ENCODE measurements around the gene SORCS2. TPM values are rescaled to one million over a fixed set of nuclear protein-coding genes. Genes with fewer than 3 reads are reported as not detected.

The SORCS2 gene
- total RNA-seq, 1 experiment from 2014 or later: 0.15 TPM

GRCh38 chr4:7469023-7469422 lies 276.7 kb downstream of the SORCS2 start:
- intact Hi-C loops (cut with micrococcal nuclease; ENCODE audit: unreplicated experiment) (no loop called here), in situ Hi-C loops (cut with HindIII; ENCODE audit: low pct_unique_long_range_greater_than_20kb, low sequenced_read_pairs) (no loop called here)
- H3K9me3 ChIP-seq (ENCODE audit: control insufficient read depth, insufficient read depth, low read depth, low read length): no peaks in the 10 kb centered on the region
- no peaks in the 10 kb centered on the region for H3K27me3 ChIP-seq (ENCODE audit: control insufficient read depth, insufficient read depth, low read length)
- ChIA-PET CTCF (no interaction called here), POLR2A (no interaction called here)
- no peak for DNase-seq (ENCODE audit: low read depth, low spot score)
- H3K4me3 ChIP-seq (ENCODE audit: low read depth in 2 of 2, low read length in 2 of 2): no peak overlapping the region
- H3K36me3 ChIP-seq (ENCODE audit: control insufficient read depth, insufficient read depth, low read length): no peaks in the 10 kb centered on the region
- no peak for TF ChIP-seq REST (IDR thresholded peaks at IDR 0.05; ENCODE audit: insufficient read depth in 1 of 2, low read depth in 2 of 2, low read length in 1 of 2)
- no peak for TF ChIP-seq TCF7L2 (IDR thresholded peaks at IDR 0.05; ENCODE audit: low read depth, low read length)
- TF ChIP-seq SIN3A (IDR thresholded peaks at IDR 0.05; ENCODE audit: borderline replicate concordance, insufficient read depth, low read depth, low read length): no peak
- TF ChIP-seq, protein P1, sequence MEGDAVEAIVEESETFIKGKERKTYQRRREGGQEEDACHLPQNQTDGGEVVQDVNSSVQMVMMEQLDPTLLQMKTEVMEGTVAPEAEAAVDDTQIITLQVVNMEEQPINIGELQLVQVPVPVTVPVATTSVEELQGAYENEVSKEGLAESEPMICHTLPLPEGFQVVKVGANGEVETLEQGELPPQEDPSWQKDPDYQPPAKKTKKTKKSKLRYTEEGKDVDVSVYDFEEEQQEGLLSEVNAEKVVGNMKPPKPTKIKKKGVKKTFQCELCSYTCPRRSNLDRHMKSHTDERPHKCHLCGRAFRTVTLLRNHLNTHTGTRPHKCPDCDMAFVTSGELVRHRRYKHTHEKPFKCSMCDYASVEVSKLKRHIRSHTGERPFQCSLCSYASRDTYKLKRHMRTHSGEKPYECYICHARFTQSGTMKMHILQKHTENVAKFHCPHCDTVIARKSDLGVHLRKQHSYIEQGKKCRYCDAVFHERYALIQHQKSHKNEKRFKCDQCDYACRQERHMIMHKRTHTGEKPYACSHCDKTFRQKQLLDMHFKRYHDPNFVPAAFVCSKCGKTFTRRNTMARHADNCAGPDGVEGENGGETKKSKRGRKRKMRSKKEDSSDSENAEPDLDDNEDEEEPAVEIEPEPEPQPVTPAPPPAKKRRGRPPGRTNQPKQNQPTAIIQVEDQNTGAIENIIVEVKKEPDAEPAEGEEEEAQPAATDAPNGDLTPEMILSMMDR (IDR thresholded peaks at IDR 0.05): no peak
- no peak for TF ChIP-seq POLR2AphosphoS5 (IDR thresholded peaks at IDR 0.05; ENCODE audit: low read depth, low read length)
- H3K4me1 ChIP-seq (ENCODE audit: control insufficient read depth, insufficient read depth, low read length): no peaks in the 10 kb centered on the region
- H3K27ac ChIP-seq (ENCODE audit: low read length): no peak overlapping the region
- no peak for ATAC-seq
- no TSS peak for BruUV-seq (replicated peaks)

GRCh38 chr4:7470111-7470510 lies 277.8 kb downstream of the SORCS2 start:
- no peaks in the 10 kb centered on the region for H3K9me3 ChIP-seq (ENCODE audit: control insufficient read depth, insufficient read depth, low read depth, low read length)
- ChIA-PET CTCF (no interaction called here), POLR2A (no interaction called here)
- no peak for DNase-seq (ENCODE audit: low read depth, low spot score)
- no TSS peak for BruUV-seq (replicated peaks)
- in situ Hi-C loops (cut with HindIII; ENCODE audit: low pct_unique_long_range_greater_than_20kb, low sequenced_read_pairs) (no loop called here), intact Hi-C loops (cut with micrococcal nuclease; ENCODE audit: unreplicated experiment) (no loop called here)
- no peaks in the 10 kb centered on the region for H3K4me1 ChIP-seq (ENCODE audit: control insufficient read depth, insufficient read depth, low read length)
- TF ChIP-seq POLR2AphosphoS5 (IDR thresholded peaks at IDR 0.05; ENCODE audit: low read depth, low read length): no peak
- no peaks in the 10 kb centered on the region for H3K27me3 ChIP-seq (ENCODE audit: control insufficient read depth, insufficient read depth, low read length)
- no peak overlapping the region for H3K4me3 ChIP-seq (ENCODE audit: low read depth in 2 of 2, low read length in 2 of 2)
- H3K27ac ChIP-seq (ENCODE audit: low read length): no peak overlapping the region
- no peak for ATAC-seq
- no peaks in the 10 kb centered on the region for H3K36me3 ChIP-seq (ENCODE audit: control insufficient read depth, insufficient read depth, low read length)

- H3K4me3 ChIP-seq (ENCODE audit: low read depth in 2 of 2, low read length in 2 of 2): no peak overlapping the region
- CTCF ChIA-PET: no interaction called here
- ATAC-seq: no peak
- no peaks in the 10 kb centered on the region for H3K4me1 ChIP-seq (ENCODE audit: control insufficient read depth, insufficient read depth, low read length)
- no peak for TF ChIP-seq SIN3A (IDR thresholded peaks at IDR 0.05; ENCODE audit: borderline replicate concordance, insufficient read depth, low read depth, low read length)
- no peak for TF ChIP-seq REST (IDR thresholded peaks at IDR 0.05; ENCODE audit: insufficient read depth in 1 of 2, low read depth in 2 of 2, low read length in 1 of 2)
- TF ChIP-seq, protein P1 (IDR thresholded peaks at IDR 0.05): no peak
- TF ChIP-seq POLR2AphosphoS5 (IDR thresholded peaks at IDR 0.05; ENCODE audit: low read depth, low read length): no peak
- TF ChIP-seq TCF7L2 (IDR thresholded peaks at IDR 0.05; ENCODE audit: low read depth, low read length): no peak
- H3K27me3 ChIP-seq (ENCODE audit: control insufficient read depth, insufficient read depth, low read length): no peaks in the 10 kb centered on the region
- POLR2A ChIA-PET: no interaction called here
- no peaks in the 10 kb centered on the region for H3K9me3 ChIP-seq (ENCODE audit: control insufficient read depth, insufficient read depth, low read depth, low read length)
- no peaks in the 10 kb centered on the region for H3K36me3 ChIP-seq (ENCODE audit: control insufficient read depth, insufficient read depth, low read length)
- BruUV-seq (replicated peaks): no TSS peak
- H3K27ac ChIP-seq (ENCODE audit: low read length): no peak overlapping the region
- DNase-seq (ENCODE audit: low read depth, low spot score): no peak
- intact Hi-C loops (cut with micrococcal nuclease; ENCODE audit: unreplicated experiment): no loop called here
- in situ Hi-C loops (cut with HindIII; ENCODE audit: low pct_unique_long_range_greater_than_20kb, low sequenced_read_pairs): no loop called here
Observed at GRCh38 chr4:7470522-7471128, 278.3 kb downstream of the SORCS2 start.

All from Panc1 (cell line).